ENCODE results near the gene SYT12. TPM values are rescaled to one million over a fixed set of nuclear protein-coding genes. Genes with fewer than 3 reads are reported as not detected.

The SYT12 gene
- total RNA-seq, 3 donors from 2014 or later (not counting 1 experiment from before 2014, with no cell fraction given): not detected

- Mint-ChIP-seq H3K27ac (no peak overlapping the region), H3K36me3 (no peaks in the 10 kb centered on the region), H3K4me1 (no peaks in the 10 kb centered on the region), H3K9me3 (no peaks in the 10 kb centered on the region), H3K27me3 (ENCODE audit: low read depth in 2 of 2) (peaks cover 8 to 16% of the 10 kb centered on the region in 2 donors), H3K4me3 (no peak overlapping the region)
- intact Hi-C loops (cut with micrococcal nuclease): no loop called here
- whole genome bisulfite sequencing (ENCODE audit: insufficient coverage): 50% methylated on average over 9 of the region's 9 CpGs
- H3K27ac ChIP-seq (ENCODE audit: low read length): no peak overlapping the region
- DNase-seq: no peak
- ATAC-seq: no peak
- no peaks in the 10 kb centered on the region for H3K27me3 ChIP-seq (ENCODE audit: control insufficient read depth, insufficient read depth, low read length)
- H3K4me3 ChIP-seq (ENCODE audit: low read length): no peak overlapping the region
- H3K9me3 ChIP-seq (ENCODE audit: control insufficient read depth, insufficient read depth, low read length): no peaks in the 10 kb centered on the region
- no peak for TF ChIP-seq CTCF (IDR thresholded peaks at IDR 0.05)
- peaks cover 5% of the 10 kb centered on the region for H3K4me1 ChIP-seq (ENCODE audit: control insufficient read depth, insufficient read depth, low read length)
- no peaks in the 10 kb centered on the region for H3K36me3 ChIP-seq (ENCODE audit: control insufficient read depth, insufficient read depth, low read length)
These were observed 8.0 kb downstream of the SYT12 start for GRCh38 chr11:67030976-67031375.

- Mint-ChIP-seq H3K9me3 (no peaks in the 10 kb centered on the region), H3K27me3 (ENCODE audit: low read depth in 2 of 2) (peaks cover 8 to 17% of the 10 kb centered on the region in 2 donors), H3K4me3 (no peak overlapping the region), H3K27ac (no peak overlapping the region), H3K4me1 (no peaks in the 10 kb centered on the region), H3K36me3 (no peaks in the 10 kb centered on the region)
- ATAC-seq (no peak), DNase-seq (no peak)
- peaks cover 5% of the 10 kb centered on the region for H3K4me1 ChIP-seq (ENCODE audit: control insufficient read depth, insufficient read depth, low read length)
- no peak for TF ChIP-seq CTCF (IDR thresholded peaks at IDR 0.05)
- no peaks in the 10 kb centered on the region for H3K36me3 ChIP-seq (ENCODE audit: control insufficient read depth, insufficient read depth, low read length)
- no peaks in the 10 kb centered on the region for H3K27me3 ChIP-seq (ENCODE audit: control insufficient read depth, insufficient read depth, low read length)
- intact Hi-C loops (cut with micrococcal nuclease): no loop called here
- no peaks in the 10 kb centered on the region for H3K9me3 ChIP-seq (ENCODE audit: control insufficient read depth, insufficient read depth, low read length)
- H3K27ac ChIP-seq (ENCODE audit: low read length): no peak overlapping the region
- 80% methylated on average over 22 of the region's 23 CpGs for WGBS (ENCODE audit: insufficient coverage)
- H3K4me3 ChIP-seq (ENCODE audit: low read length): no peak overlapping the region
These were observed 9.0 kb downstream of the SYT12 start for GRCh38 chr11:67031791-67032561.

- no peaks in the 10 kb centered on the region for H3K9me3 Mint-ChIP-seq
- H3K4me1 ChIP-seq (ENCODE audit: control insufficient read depth, insufficient read depth, low read length): no peaks in the 10 kb centered on the region
- H3K4me1 Mint-ChIP-seq: no peaks in the 10 kb centered on the region
- peaks cover 8 to 19% of the 10 kb centered on the region in 2 donors for H3K27me3 Mint-ChIP-seq (ENCODE audit: low read depth in 2 of 2)
- no peak overlapping the region for H3K4me3 Mint-ChIP-seq
- no peak overlapping the region for H3K27ac ChIP-seq (ENCODE audit: low read length)
- ATAC-seq (no peak), DNase-seq (no peak)
- H3K36me3 Mint-ChIP-seq: no peaks in the 10 kb centered on the region
- no peaks in the 10 kb centered on the region for H3K9me3 ChIP-seq (ENCODE audit: control insufficient read depth, insufficient read depth, low read length)
- TF ChIP-seq CTCF (IDR thresholded peaks at IDR 0.05): no peak
- H3K36me3 ChIP-seq (ENCODE audit: control insufficient read depth, insufficient read depth, low read length): no peaks in the 10 kb centered on the region
- H3K4me3 ChIP-seq (ENCODE audit: low read length): no peak overlapping the region
- no peaks in the 10 kb centered on the region for H3K27me3 ChIP-seq (ENCODE audit: control insufficient read depth, insufficient read depth, low read length)
- WGBS (ENCODE audit: insufficient coverage): 63% methylated on average over 12 of the region's 12 CpGs
- intact Hi-C loops (cut with micrococcal nuclease): no loop called here
- no peak overlapping the region for H3K27ac Mint-ChIP-seq
These were observed 10.1 kb downstream of the SYT12 start for GRCh38 chr11:67032830-67033551.
